Fibroblast of peridontal ligament (primary cell): ENCODE measurements around the gene CYP2E1.
"Not testable (repeated sequence)": the region's sequence is repeated elsewhere in the genome, so short reads cannot be mapped to it uniquely, and the experiment has no call there.

Experiments
- DNase-seq: peaks from one replicate; pipeline ENCODE4 v3.0.0-alpha.2; 2010; ENCODE audit errors: extremely low read depth

CYP2E1 gene

DNA sequence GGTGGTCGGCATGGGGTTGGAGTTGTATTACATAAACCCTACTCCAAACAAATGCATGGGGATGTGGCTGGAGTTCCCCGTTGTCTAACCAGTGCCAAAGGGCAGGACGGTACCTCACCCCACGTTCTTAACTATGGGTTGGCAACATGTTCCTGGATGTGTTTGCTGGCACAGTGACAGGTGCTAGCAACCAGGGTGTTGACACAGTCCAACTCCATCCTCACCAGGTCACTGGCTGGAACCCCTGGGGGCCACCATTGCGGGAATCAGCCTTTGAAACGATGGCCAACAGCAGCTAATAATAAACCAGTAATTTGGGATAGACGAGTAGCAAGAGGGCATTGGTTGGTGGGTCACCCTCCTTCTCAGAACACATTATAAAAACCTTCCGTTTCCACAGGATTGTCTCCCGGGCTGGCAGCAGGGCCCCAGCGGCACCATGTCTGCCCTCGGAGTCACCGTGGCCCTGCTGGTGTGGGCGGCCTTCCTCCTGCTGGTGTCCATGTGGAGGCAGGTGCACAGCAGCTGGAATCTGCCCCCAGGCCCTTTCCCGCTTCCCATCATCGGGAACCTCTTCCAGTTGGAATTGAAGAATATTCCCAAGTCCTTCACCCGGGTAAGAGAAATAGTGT lies at the start of gene CYP2E1:
Gene CYP2E1, plus strand, starts transcription at position 407 of the 632 bp plus-strand sequence. Its CDS starts 33 bp downstream, at position 440.
- no peak for DNase-seq

DNA sequence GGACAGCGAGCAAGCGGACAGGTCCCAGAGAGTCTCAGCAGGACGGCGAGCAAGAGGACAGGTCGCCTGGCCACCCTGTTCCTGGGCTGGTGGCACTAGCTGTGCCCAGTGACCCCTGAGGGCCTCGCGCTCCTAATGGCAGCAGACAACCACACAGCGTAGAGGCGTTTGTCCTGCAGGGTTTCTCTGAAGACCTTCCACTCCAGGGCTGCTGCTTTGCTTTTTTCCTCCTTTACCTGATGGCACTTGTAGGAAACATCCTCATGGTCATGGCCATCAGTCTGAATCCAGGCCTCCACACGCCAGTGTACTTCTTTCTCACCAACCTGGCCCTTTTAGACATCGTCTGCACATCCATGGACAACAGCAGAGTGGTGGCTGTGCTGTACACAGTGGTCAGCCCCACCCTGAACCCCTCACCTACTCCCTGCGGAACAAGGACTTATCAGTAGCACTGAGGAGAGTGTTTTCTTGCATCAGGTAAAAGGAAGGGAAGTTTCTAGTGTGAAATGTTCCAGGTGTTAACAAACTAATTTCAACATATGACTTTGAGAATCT lies 46.0 kb upstream of the CYP2E1 start:
- DNase-seq, result no peak

DNA sequence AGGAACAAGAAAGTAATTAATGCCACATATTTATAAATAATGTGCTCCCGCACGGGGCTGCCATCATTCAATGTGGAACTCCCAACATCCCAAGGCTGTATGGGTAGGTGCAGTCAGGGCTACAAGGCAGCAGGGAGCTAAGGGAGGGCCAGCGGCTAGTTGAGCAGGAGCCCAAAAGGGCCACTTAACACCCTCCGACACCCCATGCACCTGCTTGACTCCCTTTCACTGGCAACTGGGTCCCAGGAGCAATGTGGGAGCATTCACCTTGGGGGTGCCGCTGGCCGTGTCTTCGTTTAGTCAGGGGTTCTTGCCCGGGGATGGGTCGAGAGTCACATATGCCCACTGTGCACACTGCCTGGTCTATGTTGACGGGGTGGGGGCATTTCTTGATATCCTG lies 45.5 kb upstream of the CYP2E1 start:
- no peak for DNase-seq

DNA sequence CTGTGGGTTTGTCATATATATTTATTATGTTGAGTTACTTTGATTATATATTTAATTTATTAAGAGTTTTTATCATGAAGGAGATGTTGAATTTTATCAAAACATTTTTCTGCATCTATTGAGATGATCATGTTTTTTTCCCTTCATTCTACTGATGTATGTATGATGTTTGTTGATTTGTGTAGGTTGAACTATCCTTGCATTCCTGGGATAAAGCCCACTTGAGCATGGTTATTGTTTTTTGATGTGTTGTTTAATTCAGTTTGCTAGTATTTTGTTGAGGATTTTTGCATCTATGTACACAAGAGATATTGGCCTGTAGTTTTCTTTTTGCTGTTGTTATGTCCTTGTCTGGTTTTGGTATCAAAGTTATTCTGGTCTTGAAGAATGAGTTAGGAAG lies 42.3 kb upstream of the CYP2E1 start:
- no peak for DNase-seq

DNA sequence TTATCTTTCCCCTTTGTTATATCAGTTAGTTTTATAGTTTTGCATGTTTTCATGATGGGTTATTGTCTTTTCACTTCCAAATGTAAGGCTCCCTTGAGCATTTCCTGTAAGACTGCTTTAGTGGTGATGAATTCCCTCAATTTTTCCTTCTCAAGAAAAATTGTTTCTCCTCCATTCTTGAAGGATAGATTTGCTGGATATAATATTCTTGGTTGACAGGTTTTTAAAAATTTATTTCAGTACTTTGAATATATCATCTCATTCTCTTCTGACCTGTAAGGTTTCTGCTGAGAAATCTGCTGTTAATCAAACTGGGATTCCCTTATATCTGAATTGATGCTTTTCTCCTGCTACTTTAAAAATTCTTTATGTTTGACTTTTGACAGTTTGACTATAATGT lies 40.1 kb upstream of the CYP2E1 start:
- no peak for DNase-seq

DNA sequence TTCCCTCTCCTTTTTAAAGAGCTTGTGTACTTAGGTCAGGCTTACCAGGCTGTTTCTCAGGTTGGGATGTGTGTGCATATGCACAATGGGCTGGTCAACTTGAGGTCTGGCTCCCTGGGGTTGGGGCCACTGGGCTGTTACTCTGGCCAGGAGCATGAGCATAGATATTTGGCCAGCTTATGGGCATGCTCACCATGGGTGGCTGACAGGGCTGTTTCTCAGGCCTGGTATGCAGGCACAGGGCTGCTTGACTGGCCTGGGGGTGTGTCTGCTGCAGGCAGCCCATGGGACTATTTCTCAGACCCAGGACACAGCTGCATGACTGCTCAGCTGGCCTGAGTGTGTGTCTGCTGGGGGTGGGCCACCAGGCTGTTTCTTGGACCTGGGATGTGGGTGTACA lies 38.8 kb upstream of the CYP2E1 start:
- no peak for DNase-seq

DNA sequence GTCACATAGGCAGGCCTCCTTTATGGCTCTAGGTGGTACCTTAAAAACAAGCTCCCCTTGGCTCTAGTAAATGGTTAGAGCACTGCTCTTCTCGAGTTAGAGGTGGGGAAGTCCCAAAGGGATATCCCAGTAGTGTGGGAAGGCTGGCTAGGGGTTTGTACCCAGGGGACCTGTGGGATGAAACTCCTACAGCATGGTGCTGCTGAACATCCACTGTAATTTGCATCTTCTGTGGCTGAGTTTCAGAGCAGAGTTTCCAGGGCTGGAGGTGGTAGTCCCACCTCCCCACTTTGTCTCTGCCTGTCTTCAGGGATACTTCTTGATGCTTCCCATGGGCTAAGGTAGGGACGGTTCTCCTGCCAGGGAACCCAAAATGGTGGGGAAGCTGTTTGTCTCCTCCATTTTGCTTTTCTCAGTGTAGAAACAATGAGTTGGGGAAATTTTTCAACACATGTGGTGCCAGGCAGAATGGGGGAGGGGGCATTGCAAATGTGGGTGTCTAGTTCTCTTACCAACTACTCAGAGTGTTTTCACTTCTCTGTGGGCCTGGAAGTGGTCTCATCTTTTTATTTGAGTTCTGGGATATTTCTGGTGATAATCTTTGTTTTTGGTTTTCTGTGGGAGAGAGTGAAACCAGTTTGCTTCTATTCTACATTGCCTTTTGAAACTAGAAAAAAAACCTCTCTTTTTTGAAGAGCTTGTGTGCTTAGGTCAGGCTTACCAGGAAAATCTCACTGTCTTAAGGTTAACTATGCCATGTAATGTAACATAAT lies 37.2 kb upstream of the CYP2E1 start:
- DNase-seq, result no peak

DNA sequence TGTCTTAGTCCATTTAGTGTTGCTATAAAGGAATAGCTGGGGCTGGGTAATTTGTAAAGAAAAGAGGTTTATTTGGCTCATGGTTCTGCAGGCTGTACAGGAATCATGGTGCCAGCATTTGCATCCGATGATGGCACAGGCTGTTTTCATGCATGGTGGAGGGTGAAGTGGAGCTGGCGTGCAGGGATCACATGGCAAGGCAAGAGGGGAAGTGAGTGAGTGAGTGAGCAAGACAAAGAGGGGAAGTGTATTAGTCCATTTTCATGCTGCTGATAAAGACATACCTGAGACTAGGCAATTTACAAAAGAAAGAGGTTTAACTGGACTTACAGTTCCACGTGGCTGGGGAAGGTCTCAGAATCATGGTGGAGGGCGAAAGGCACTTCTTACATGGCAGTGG lies 33.6 kb upstream of the CYP2E1 start:
- DNase-seq, result not testable (repeated sequence)

DNA sequence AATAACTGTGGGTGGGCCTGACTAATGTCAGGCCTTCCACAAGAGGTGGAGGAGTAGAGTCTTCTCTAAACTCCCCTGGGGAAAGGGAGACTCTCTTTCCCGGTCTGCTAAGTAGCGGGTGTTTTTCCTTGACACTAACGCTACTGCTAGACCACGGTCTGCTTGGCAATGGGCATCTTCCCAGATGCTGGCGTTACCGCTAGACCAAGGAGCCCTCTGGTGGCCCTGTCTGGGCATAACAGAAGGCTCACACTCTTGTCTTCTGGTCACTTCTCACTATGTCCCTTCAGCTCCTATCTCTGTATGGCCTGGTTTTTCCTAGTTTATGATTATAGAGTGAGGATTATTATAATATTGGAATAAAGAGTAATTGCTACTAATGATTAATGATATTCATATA lies 29.8 kb upstream of the CYP2E1 start:
- DNase-seq, result peak; percentile 5

DNA sequence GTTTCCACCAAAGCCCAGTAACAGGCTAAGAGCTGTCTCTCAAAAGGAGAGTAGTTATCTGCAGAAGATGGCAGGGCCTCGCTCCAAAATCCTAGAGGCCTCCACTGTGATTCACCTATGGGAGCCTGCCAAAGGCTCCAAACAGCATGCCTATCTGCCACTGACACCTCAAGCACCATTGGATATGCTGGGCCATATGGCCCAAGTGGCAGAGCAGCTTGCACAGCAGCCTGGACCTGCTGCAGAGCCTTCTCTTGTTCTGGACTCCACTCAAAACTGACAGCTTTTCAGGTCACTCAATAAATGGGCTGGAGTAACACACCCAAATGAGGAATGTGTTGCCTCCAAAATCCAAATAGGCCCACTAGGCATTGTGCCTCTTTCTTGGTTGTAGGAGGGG lies 28.0 kb upstream of the CYP2E1 start:
- DNase-seq, result not testable (repeated sequence)

DNA sequence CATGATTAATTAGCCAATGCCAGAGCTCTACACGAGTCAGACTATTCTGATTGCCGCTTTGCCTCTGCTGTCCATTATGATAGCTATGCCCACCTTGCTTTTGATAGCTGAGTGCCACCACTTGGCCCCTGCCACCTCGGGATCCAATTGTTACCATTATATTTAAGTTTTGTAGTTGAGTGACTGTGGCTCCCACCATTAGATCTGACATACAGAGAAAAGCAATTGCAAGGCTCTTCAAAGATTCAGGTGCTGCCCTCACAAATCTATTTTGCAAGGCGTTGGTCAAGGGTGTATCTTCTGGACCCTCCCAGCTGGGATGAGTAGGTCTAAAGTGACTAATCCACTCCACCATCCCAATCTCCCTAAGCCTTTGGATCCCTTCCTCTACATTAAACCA lies 26.3 kb upstream of the CYP2E1 start:
- not testable (repeated sequence) for DNase-seq

DNA sequence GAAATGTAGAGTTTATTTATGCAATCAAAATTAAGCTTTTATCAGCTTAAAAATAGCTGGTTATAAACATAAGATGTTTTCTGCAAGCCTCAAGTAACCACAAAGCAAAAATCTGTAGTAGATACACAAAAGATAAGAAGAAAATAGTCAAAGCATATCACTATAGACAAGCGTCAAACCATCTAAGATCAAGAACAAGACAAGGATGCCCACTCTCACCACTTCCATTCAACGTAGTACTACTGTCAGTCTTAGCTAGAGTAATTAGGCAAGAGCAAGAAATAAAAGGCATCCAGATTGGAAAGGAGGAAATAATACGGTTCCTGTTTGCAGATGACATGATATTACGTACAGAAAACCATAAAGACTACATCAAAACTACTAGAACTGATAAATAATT lies 17.5 kb upstream of the CYP2E1 start:
- no peak for DNase-seq

DNA sequence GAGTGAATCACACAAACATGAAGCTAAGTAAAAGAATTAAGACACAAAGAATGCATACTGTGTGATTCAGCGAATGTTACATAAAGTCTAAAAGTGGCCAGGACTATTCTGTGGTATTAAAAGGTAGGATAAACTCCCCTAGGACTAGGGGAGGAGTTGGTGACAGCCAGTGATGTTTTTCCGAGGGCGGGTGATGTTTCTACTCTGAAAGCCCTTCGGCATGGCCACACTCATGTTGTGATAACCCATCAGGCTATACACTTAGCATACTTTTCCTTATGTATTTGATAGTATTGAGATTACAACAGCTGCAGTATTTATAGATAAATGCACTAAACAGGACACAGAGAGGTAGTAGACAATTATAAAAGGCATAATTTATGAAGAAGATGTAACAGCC lies 15.8 kb upstream of the CYP2E1 start:
- no peak for DNase-seq

DNA sequence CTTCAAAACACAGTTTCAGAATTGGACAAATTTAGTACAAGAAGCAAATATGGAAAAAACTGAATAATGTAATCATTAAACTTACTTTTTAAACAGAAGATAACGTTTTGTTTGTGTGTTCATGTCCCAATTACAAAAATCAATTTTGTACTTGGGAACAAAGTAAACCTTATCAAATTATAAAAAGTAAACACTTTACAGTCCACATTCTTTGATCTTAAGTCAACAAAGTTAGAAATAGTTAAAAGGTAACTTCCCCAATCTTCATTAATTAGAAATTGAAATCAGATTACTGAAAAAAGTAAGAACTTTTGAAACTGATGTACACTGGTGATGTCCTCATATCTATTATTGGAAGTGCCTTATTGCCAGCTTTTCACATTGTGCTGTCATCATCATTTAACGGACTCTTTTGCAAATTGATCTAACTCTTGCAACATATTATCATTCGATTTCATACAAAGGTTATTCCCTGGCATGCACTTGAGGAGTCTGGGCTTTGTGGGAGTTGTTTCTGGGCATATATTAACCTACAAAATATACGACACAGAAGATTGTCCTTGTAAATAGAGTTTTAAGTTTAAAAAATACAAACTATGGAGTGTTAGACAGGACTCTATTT lies 15.1 kb upstream of the CYP2E1 start:
- DNase-seq, result no peak

DNA sequence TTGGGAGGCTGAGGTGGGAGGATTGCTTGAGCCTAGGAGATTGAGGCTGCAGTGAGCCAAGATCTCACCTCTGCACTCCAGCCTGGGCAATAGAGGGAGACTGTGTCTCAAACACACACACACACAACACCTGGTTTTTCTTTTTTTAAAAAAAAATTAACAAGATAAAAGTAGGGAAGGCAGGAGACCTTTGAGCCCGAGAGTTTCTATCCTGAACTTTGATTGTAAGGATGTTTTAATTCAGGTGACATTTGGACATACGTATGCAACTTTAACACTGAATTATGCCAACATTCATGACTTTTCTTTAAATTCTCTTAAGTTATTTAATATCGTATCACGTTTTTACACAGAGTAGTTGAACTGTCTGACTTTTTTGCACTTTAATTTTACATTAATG lies 11.7 kb upstream of the CYP2E1 start:
- no peak for DNase-seq

DNA sequence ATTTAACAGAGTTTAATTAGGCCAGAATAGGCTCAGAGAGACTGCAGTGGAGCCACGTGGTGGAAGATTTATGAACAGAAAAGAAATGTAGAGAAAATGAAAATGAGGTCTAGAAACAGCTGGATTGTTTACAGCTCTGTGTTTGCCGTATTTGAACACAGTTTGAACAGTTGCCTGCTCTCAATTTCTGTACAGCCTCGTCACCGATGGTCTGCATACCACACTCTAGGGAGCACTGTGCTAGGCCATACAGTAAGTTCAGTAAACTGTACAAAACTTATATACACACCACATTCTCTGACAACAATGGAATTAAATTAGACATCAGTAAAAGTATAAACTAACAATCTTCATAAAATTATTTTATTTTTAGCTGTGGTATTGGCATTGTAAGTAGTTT lies 11.1 kb upstream of the CYP2E1 start:
- peak; percentile 2 for DNase-seq

DNA sequence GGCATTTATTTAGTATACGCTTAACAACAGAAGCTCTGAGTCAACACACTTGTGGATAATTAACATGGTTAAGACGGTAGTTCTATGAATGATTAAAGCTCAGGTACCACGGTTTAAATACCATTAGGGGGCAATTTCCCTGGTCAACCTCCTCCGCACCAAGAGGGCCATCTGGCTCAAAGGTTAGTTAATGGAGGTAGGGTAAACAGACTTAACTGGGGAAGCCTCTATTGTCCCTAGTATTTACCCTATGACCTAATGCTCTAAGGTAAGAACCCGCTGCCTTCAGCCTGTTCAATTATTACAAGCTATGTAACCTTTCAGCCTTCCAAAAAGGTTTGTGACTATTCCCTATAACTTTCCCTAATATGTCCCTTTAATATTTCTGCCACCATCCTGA lies 8.6 kb upstream of the CYP2E1 start:
- DNase-seq, result not testable (repeated sequence)

DNA sequence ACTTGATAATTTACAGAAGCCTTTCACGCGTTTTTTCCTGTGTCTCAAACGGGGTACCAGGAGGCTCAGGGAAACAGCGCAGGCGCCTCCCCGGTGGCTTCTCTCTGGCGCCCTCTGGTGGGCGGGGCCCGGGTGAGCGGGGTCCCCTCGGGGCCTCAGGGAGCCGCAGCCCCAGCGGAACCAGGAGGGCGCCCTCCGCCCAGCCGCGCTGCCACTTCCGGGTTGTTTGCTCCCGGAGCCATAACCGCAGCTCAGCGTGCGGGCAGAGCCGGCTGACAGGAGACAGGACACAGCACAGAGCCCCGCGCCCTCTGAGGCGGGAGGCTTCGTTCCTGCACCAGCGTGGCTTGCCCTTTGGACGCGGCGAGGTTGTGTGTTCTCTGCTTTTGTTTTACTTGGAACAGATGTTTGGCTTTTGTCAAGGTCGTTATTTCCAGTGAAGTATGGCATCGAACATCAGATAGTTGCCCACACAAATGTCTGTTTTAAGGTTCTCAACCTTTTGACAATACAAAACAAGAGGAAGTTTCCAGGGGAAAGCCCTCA lies 6.9 kb upstream of the CYP2E1 start:
- DNase-seq, result peak; percentile 37

DNA sequence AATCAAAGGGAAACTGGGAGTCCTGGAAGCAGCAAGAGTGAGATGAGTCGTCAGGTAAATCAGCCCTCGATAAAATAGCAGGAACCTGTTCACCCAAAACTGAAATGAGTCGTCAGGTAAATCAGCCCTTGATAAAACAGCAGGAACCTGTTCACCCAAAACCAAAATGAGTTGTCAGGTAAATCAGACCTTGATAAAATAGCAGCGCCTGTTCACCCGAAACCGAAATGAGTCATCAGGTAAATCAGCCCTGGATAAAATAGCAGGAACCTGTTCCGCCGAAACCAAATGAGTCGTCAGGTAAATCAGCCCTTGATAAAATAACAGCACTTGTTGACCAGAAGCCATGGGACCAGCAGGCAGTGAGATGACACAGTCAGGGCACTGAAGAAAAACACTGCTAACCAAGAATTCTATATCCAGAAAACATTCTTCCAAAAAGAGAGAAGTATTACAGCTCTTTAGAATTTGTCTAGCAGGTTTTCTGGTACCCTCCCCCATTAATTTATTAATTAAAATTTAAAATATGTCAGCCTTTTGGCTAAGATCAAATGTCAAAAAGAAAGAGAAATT lies 3.4 kb upstream of the CYP2E1 start:
- DNase-seq, result no peak

DNA sequence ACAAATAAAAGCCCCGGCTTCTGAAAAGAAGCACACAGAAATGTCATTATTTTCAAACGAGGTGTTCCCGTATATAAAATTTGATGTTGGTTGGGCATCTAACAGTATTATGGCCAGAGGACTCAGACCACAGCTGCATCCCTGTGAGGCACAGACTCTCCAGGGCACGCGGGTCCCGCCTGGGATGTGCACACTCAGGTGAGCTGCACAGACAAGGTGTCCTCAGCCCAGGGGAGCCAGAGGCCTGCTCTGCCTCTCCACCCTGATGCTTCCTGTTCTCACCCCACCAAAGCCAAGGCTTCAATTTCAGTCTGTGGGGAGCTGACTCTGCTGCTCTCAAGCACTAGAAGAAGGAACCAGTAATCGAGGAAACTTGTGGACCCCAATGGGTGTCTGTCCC lies 1.7 kb upstream of the CYP2E1 start:
- no peak for DNase-seq

DNA sequence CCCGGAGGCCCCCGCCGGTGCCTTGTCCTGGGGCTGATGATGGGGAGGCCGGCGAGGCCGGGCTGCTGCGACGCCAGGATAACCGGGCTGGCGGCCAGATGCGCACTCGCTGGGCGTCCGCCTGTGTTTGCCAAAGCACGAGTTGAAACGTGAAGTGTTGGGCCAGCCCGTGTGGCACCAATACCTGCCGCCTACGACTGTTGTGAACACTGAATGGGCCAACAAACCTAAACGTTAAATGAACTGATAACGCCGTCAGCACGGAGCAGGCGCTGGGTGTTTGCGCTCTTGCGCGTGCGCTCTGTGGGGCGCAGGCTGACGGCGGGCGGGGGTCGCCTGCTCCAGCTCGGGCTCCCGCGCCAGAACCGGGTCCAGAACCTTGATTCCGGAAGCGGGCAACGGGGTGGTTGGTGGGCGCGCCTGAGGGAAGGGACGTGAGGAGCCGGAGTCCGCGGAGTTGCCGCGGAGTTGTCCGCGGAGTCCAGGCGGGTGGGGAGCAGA lies 658 bp downstream of the CYP2E1 start:
- DNase-seq, result no peak

DNA sequence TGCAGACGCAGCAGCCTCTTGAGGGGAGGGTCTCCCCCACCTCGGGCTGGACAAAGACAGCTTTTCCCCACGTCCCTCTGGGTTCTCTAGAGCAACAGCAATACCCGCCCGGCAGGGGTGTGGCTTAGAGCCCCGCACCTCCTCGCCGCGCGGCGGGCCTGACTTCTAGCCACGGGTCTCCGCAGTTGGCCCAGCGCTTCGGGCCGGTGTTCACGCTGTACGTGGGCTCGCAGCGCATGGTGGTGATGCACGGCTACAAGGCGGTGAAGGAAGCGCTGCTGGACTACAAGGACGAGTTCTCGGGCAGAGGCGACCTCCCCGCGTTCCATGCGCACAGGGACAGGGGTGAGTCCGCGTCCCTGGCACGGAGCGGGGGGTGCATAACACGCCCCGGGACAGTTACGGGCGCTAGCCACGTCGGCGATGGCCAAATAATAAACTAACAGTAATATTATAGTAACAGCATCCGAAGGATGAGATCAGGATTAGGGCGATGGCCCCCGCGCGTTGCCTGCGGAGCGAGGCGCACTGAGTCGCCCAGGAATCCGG lies 1.2 kb downstream of the CYP2E1 start:
- no peak for DNase-seq
